H1 (cell line): ENCODE measurements around the gene SLC7A5. TPM values are rescaled to one million over a fixed set of nuclear protein-coding genes. Genes with fewer than 3 reads are reported as not detected.
A peak's percentile ranks its signal among the peaks of the same experiment; 100 is the strongest.

Experiments used
- CTCF ChIA-PET: fragments of 300-600 bp; sonication (Branson Sonifier 250); formaldehyde crosslinking; loops from one replicate; lab custom pipeline; 2021; ENCODE audit not compliant: partially characterized antibody; lab: Charles Lee
- POLR2A ChIA-PET: fragments of 300-600 bp; sonication (Branson Sonifier 250); formaldehyde crosslinking; loops from one replicate; lab custom pipeline; 2021; ENCODE audit warnings: inconsistent platforms; ENCODE audit not compliant: partially characterized antibody; lab: Charles Lee
- DNase-seq, 2 experiments: peaks; one replicate each; pipeline versions ENCODE4 v3.0.0 to v3.0.0-alpha.2; 2010 to 2022; ENCODE audit warnings: low spot score in 2 of 2, low read depth in 1 of 2, mixed read lengths in 1 of 2
- FAIRE-seq: peaks from 2 replicates; lab custom pipeline; 2011; peaks lifted over from hg19 to GRCh38; lab: Jason Lieb, UNC
- H2AFZ ChIP-seq: 2 replicates; pipeline ENCODE4 v1.8.1; 2012; ENCODE audit warnings: low read length, inconsistent platforms
- H2AK5ac ChIP-seq: 2 replicates; pipeline ENCODE4 v1.6.1; 2013; ENCODE audit warnings: low read depth, low read length
- H2BK120ac ChIP-seq: replicated peaks from 2 replicates; pipeline ENCODE3; 2013; ENCODE audit warnings: low read depth, low read length, inconsistent platforms
- H2BK12ac ChIP-seq: 2 replicates; pipeline ENCODE4 v1.6.1; 2013; ENCODE audit warnings: low read depth, low read length
- H2BK15ac ChIP-seq: 2 replicates; pipeline ENCODE4 v1.6.1; 2013; ENCODE audit warnings: low read length
- H2BK20ac ChIP-seq: 2 replicates; pipeline ENCODE4 v1.6.1; 2013; ENCODE audit warnings: low read length
- H2BK5ac ChIP-seq: 2 replicates; pipeline ENCODE4 v1.6.1; 2013; ENCODE audit warnings: low read depth, low read length
- H3K14ac ChIP-seq: 2 replicates; pipeline ENCODE4 v1.6.1; 2013; ENCODE audit warnings: inconsistent platforms; ENCODE audit not compliant: insufficient read length
- H3K18ac ChIP-seq: 2 replicates; pipeline ENCODE4 v1.6.1; 2013; ENCODE audit warnings: low read length; ENCODE audit errors: extremely low read depth
- H3K23ac ChIP-seq: 2 replicates; pipeline ENCODE4 v1.6.1; 2013; ENCODE audit warnings: inconsistent platforms; ENCODE audit not compliant: insufficient read length
- H3K23me2 ChIP-seq: 2 replicates; pipeline ENCODE4 v1.6.1; 2013; ENCODE audit warnings: low read depth, low read length
- H3K27ac ChIP-seq: 2 replicates; pipeline ENCODE4 v1.6.1; 2011; ENCODE audit warnings: low read depth, low read length, inconsistent platforms
- H3K27me3 ChIP-seq, 4 experiments: replicated peaks in 1 of 4; 1 replicate in 1 of 4; 2 replicates in 3 of 4; pipeline versions ENCODE4 v1.6.1 to v1.8.1; 2011 to 2013; ENCODE audit warnings: low read length in 3 of 4, mild to moderate bottlenecking in 3 of 4, inconsistent platforms in 2 of 4, mixed read lengths in 2 of 4, moderate library complexity in 1 of 4; ENCODE audit not compliant: control insufficient read depth in 3 of 4, insufficient read depth in 3 of 4; ENCODE audit errors: extremely low read depth in 1 of 4
- H3K36me3 ChIP-seq, 4 experiments: 2 replicates each; pipeline versions ENCODE4 v1.6.1 to v1.8.1; 2011 to 2013; ENCODE audit warnings: mild to moderate bottlenecking in 4 of 4, low read length in 3 of 4, moderate library complexity in 2 of 4, control low read depth in 1 of 4, inconsistent platforms in 1 of 4; ENCODE audit not compliant: insufficient read depth in 4 of 4, control insufficient read depth in 2 of 4
- H3K4ac ChIP-seq: replicated peaks from 2 replicates; pipeline ENCODE3; 2013; ENCODE audit warnings: low read length, low read depth, mixed read lengths, inconsistent platforms; ENCODE audit not compliant: insufficient read length
- H3K4me1 ChIP-seq, 4 experiments: replicated peaks in 1 of 4; 1 replicate in 1 of 4; 2 replicates in 3 of 4; pipeline versions ENCODE4 v1.6.1 to v1.8.1; 2011 to 2013; ENCODE audit warnings: low read length in 3 of 4, inconsistent platforms in 2 of 4, mixed read lengths in 1 of 4; ENCODE audit not compliant: insufficient read depth in 4 of 4, control insufficient read depth in 3 of 4
- H3K4me2 ChIP-seq, 2 experiments: 2 replicates each; pipeline versions ENCODE4 v1.6.1 to v1.8.1; 2011 to 2013; ENCODE audit warnings: low read depth in 2 of 2, low read length in 2 of 2, control low read depth in 1 of 2, inconsistent platforms in 1 of 2, mild to moderate bottlenecking in 1 of 2; ENCODE audit not compliant: insufficient read depth in 1 of 2
- H3K4me3 ChIP-seq, 4 experiments: fragments of 200-600, 300-600 bp in 1 of 4; sonication (generic), shearing (Covaris generic), sonication (Bioruptor Twin) in 1 of 4; 2 replicates each; pipeline versions ENCODE4 v1.5.1 to v1.8.1; 2011 to 2016; ENCODE audit warnings: low read length in 4 of 4, low read depth in 3 of 4, control low read depth in 2 of 4, inconsistent platforms in 2 of 4, mild to moderate bottlenecking in 2 of 4, mixed read lengths in 1 of 4, moderate library complexity in 1 of 4; ENCODE audit not compliant: insufficient read depth in 2 of 4; ENCODE audit errors: extremely low read depth in 1 of 4
- H3K56ac ChIP-seq: replicated peaks from 2 replicates; pipeline ENCODE3; 2013; ENCODE audit warnings: low read depth, mild to moderate bottlenecking, mixed read lengths, low read length, inconsistent platforms; ENCODE audit not compliant: insufficient read length
- H3K79me1 ChIP-seq: 2 replicates; pipeline ENCODE4 v1.6.1; 2013; ENCODE audit warnings: low read depth, low read length, control low read depth
- H3K79me2 ChIP-seq, 2 experiments: 2 replicates each; pipeline versions ENCODE4 v1.6.1 to v1.8.1; 2012 to 2013; ENCODE audit warnings: low read length in 2 of 2, mild to moderate bottlenecking in 2 of 2, inconsistent platforms in 1 of 2; ENCODE audit not compliant: insufficient read depth in 2 of 2, control insufficient read depth in 1 of 2
- H3K9ac ChIP-seq, 4 experiments: replicated peaks in 1 of 4; 1 replicate in 1 of 4; 2 replicates in 3 of 4; pipeline versions ENCODE4 v1.6.1 to v1.8.1; 2011 to 2013; ENCODE audit warnings: low read depth in 3 of 4, low read length in 3 of 4, control low read depth in 2 of 4, mild to moderate bottlenecking in 2 of 4, moderate library complexity in 2 of 4, inconsistent platforms in 1 of 4; ENCODE audit errors: extremely low read depth in 1 of 4
- H3K9me3 ChIP-seq, 2 experiments: 2 replicates each; pipeline versions ENCODE4 v1.6.1 to v1.8.1; 2012 to 2013; ENCODE audit warnings: mild to moderate bottlenecking in 2 of 2, moderate library complexity in 2 of 2, control low read depth in 1 of 2, inconsistent platforms in 1 of 2, low read depth in 1 of 2, low read length in 1 of 2, mixed read lengths in 1 of 2; ENCODE audit not compliant: insufficient read depth in 2 of 2
- H4K20me1 ChIP-seq, 2 experiments: replicated peaks in 1 of 2; 2 replicates each; pipeline versions ENCODE3 to v1.8.1; 2011 to 2013; ENCODE audit warnings: inconsistent platforms in 2 of 2, low read length in 2 of 2, mild to moderate bottlenecking in 1 of 2; ENCODE audit not compliant: insufficient read depth in 2 of 2, control insufficient read depth in 1 of 2
- H4K5ac ChIP-seq: 2 replicates; pipeline ENCODE4 v1.6.1; 2013; ENCODE audit warnings: low read length, low read depth, mixed read lengths, inconsistent platforms; ENCODE audit not compliant: insufficient read length
- H4K8ac ChIP-seq: 2 replicates; pipeline ENCODE4 v1.8.0; 2013; ENCODE audit warnings: mild to moderate bottlenecking, moderate library complexity, low read length, inconsistent platforms; ENCODE audit not compliant: insufficient read depth; ENCODE audit errors: extremely low read depth
- H4K91ac ChIP-seq: replicated peaks from 2 replicates; pipeline ENCODE3; 2013; ENCODE audit warnings: low read length, mixed read lengths, inconsistent platforms; ENCODE audit not compliant: insufficient read length
- BCL11A ChIP-seq, 2 experiments: IDR thresholded peaks; one replicate each; pipeline ENCODE4 v1.6.1; 2011; ENCODE audit warnings: low read depth in 2 of 2, low read length in 2 of 2, mild to moderate bottlenecking in 2 of 2
- BRCA1 ChIP-seq: IDR thresholded peaks from 2 replicates; pipeline ENCODE4 v1.6.1; 2012; ENCODE audit warnings: low read depth, low read length, improper control_type of control experiment
- KDM4A ChIP-seq: IDR thresholded peaks from one replicate; pipeline ENCODE4 v1.7.1; 2012; ENCODE audit warnings: low read depth, mild to moderate bottlenecking, moderate library complexity, low read length, inconsistent platforms; ENCODE audit not compliant: severe bottlenecking
- RBBP5 ChIP-seq: IDR thresholded peaks from 2 replicates; pipeline ENCODE4 v1.7.1; 2012; ENCODE audit warnings: low read depth, mild to moderate bottlenecking, inconsistent platforms, low read length, moderate library complexity, borderline replicate concordance
- SIN3A ChIP-seq, 2 experiments: IDR thresholded peaks in 1 of 2; conservative IDR thresholded peaks in 1 of 2; 2 replicates each; pipeline ENCODE4 v1.6.1; 2011 to 2012; ENCODE audit warnings: low read length in 2 of 2, improper control_type of control experiment in 1 of 2, low read depth in 1 of 2, mild to moderate bottlenecking in 1 of 2
- SIX5 ChIP-seq: IDR thresholded peaks from 2 replicates; pipeline ENCODE4 v1.6.1; 2011; ENCODE audit warnings: mild to moderate bottlenecking, low read depth, low read length
- SP1 ChIP-seq: IDR thresholded peaks from 2 replicates; pipeline ENCODE4 v1.6.1; 2011; ENCODE audit warnings: low read depth, low read length
- TAF1 ChIP-seq: IDR thresholded peaks from 2 replicates; pipeline ENCODE4 v1.6.1; 2011; ENCODE audit warnings: mild to moderate bottlenecking, low read depth, low read length
- TEAD4 ChIP-seq: IDR thresholded peaks from 2 replicates; pipeline ENCODE4 v1.6.1; 2012; ENCODE audit warnings: low read depth, low read length, inconsistent platforms, mixed read lengths
- WGBS, 2 experiments: shearing (Covaris generic) in 1 of 2; methylation state at CpG; one replicate each; pipeline versions ENCODE4 v1.1.6 to v1.1.7; 2013 to 2015; ENCODE audit warnings: low lambda C conversion rate in 2 of 2, mixed read lengths in 2 of 2, inconsistent platforms in 1 of 2, low coverage in 1 of 2, missing lambda C conversion rate in 1 of 2; ENCODE audit not compliant: insufficient replicate concordance in 2 of 2, insufficient coverage in 1 of 2, insufficient read length in 1 of 2; ENCODE audit errors: extremely low coverage in 1 of 2, missing lambda C conversion rate in 1 of 2; 5-methylcytosine and 5-hydroxymethylcytosine counted together
- polyA plus RNA-seq, 7 experiments: library from polyadenylated mRNA; depleted of rRNA in 3 of 7; stranded (reverse) in 5 of 7; unstranded in 2 of 7; fragments of >200 nt in 5 of 7; fragments of 200-250 nt in 2 of 7; gene quantifications; 1 replicate in 5 of 7; 2 replicates in 1 of 7; 4 replicates in 1 of 7; pipeline versions ENCODE4 v1.2.1 to v1.2.3, GENCODE V29; 2011 to 2013; ENCODE audit warnings: missing spikeins in 2 of 7, mixed read lengths in 2 of 7
- total RNA-seq: library from RNA; stranded (reverse); fragmentation: NEBNext Ultra II Directional; extraction: Animal tissue kit (Norgen Biotek cat#: 25700); gene quantifications from 2 replicates; pipeline ENCODE4 v1.2.1, GENCODE V29; 2021

SLC7A5 gene
- total and polyA plus RNA-seq, 2 of the 8 experiments (the other 6 are each of a cell fraction or from before 2014, with no cell fraction given), result 68.2 to 341 TPM

- Histone ChIP-seq H3K14ac (no peak overlapping the region), H3K4ac (no peak overlapping the region), H4K20me1 (peaks cover 1 to 3% of the 10 kb centered on the region in 2 experiments), H4K5ac (no peak overlapping the region), H3K23me2 (no peaks in the 10 kb centered on the region), H3K79me1 (no peaks in the 10 kb centered on the region; the same call in none of the 2 replicates), H2BK12ac (no peak overlapping the region), H4K91ac (peak overlapping the region; percentile 88), H2AK5ac (peak overlapping the region; percentile 18; the same call in 1 of the 2 replicates), H2BK120ac (peak overlapping the region; percentile 38), H2AFZ (no peak overlapping the region), H3K4me1 (peaks cover 0 to 30% (median 19%) of the 10 kb centered on the region in 4 experiments; a peak in 6 of 7 replicates), H3K9ac (no peak overlapping the region), H2BK20ac (no peak overlapping the region), H3K79me2 (no peaks in the 10 kb centered on the region), H2BK5ac (peak overlapping the region; percentile 4; the same call in 1 of the 2 replicates), H3K23ac (no peak overlapping the region), H2BK15ac (0 out of 2 replicates have a peak overlapping the region, but pooled peaks have one; percentile 92), H3K4me3 (no peak overlapping the region), H3K36me3 (peaks cover 4 to 43% (median 19%) of the 10 kb centered on the region in 4 experiments; a peak in 6 of 8 replicates), H3K18ac (no peak overlapping the region), H3K9me3 (no peaks in the 10 kb centered on the region), H3K27ac (no peak overlapping the region; the same call in 1 of the 2 replicates), H3K27me3 (no peaks in the 10 kb centered on the region), H4K8ac (peak overlapping the region; percentile 28; the same call in 1 of the 2 replicates), H3K56ac (no peak overlapping the region), H3K4me2 (no peak overlapping the region)
- POLR2A ChIA-PET, result interaction anchor here (0.6 to 12.6 kb wide), 17 partner anchors 11 to 57 kb away, joined by 3 to 117 read pairs (median 14); partner anchors contain the start of gene SLC7A5
- CTCF ChIA-PET, result interaction anchor here (0.5 to 8.9 kb wide), 10 partner anchors 10 to 51 kb away, joined by 3 to 74 read pairs (median 6); no protein-coding TSS in a partner anchor
- TF ChIP-seq SP1 (peak; percentile 79; the same call in 1 of the 2 replicates), BRCA1 (no peak), TEAD4 (peak; percentile 80), TAF1 (no peak), SIN3A (conservative IDR thresholded peaks at IDR 0.05 in 1 of 2, IDR thresholded peaks at IDR 0.05 in 1 of 2; ENCODE audit: low read depth in 1 of 2, low read length in 2 of 2) (peak in 1 of 2 experiments; percentile 91; a peak in 1 of 4 replicates), BCL11A (IDR thresholded peaks at IDR 0.05; ENCODE audit: low read depth in 2 of 2, low read length in 2 of 2) (no peak), RBBP5 (no peak), SIX5 (peak; percentile 31; the same call in 1 of the 2 replicates), KDM4A (no peak)
- no peak for FAIRE-seq
- DNase-seq, result no peak
- WGBS, 2 experiments, result 93% methylated on average over 18 of the region's 21 CpGs; no CpG with 5 or more reads in 1 of the 2 experiments
Measured at GRCh38 chr16:87829988-87830672, 39.2 kb downstream of the SLC7A5 start.
